Loucy (cell line): ENCODE measurements around the gene OSBPL8.

Experiments used
- H2AFZ ChIP-seq: fragments of 200-600 bp; sonication (generic); 2 replicates; pipeline ENCODE4 v1.6.0; 2016; ENCODE audit warnings: antibody characterized with exemption, mild to moderate bottlenecking, low read length, moderate library complexity
- H3F3A ChIP-seq: fragments of 200-600 bp; 2 replicates; pipeline ENCODE4 v1.6.0; 2016; ENCODE audit warnings: antibody characterized with exemption, low read depth, mild to moderate bottlenecking
- H3K27me3 ChIP-seq: fragments of 200-600 bp; sonication (generic); 2 replicates; pipeline ENCODE4 v1.6.1; 2014; ENCODE audit warnings: low read length, mild to moderate bottlenecking; ENCODE audit not compliant: insufficient read depth, poor library complexity, severe bottlenecking
- H3K36me3 ChIP-seq: fragments of 200-600 bp; sonication (generic); 2 replicates; pipeline ENCODE4 v1.6.1; 2016; ENCODE audit warnings: low read length; ENCODE audit not compliant: insufficient read depth
- H3K4me1 ChIP-seq: fragments of 200-600 bp; sonication (generic); 2 replicates; pipeline ENCODE4 v1.5.1; 2014; ENCODE audit warnings: low read length, mild to moderate bottlenecking; ENCODE audit not compliant: insufficient read depth, poor library complexity, severe bottlenecking
- H3K4me2 ChIP-seq: fragments of 200-600 bp; sonication (generic); 2 replicates; pipeline ENCODE4 v1.6.0; 2014; ENCODE audit warnings: antibody characterized with exemption, low read length, low read depth, mild to moderate bottlenecking; ENCODE audit not compliant: poor library complexity, severe bottlenecking
- H3K4me3 ChIP-seq: fragments of 200-600 bp; sonication (generic); 2 replicates; pipeline ENCODE4 v1.5.1; 2014; ENCODE audit warnings: low read length, mild to moderate bottlenecking, mixed read lengths; ENCODE audit not compliant: poor library complexity, severe bottlenecking
- H3K79me2 ChIP-seq: fragments of 200-600 bp; sonication (generic); 2 replicates; pipeline ENCODE4 v1.6.1; 2014; ENCODE audit warnings: low read length; ENCODE audit not compliant: insufficient read depth
- H3K9ac ChIP-seq: fragments of 200-600 bp; sonication (generic); 2 replicates; pipeline ENCODE4 v1.6.0; 2014; ENCODE audit warnings: mild to moderate bottlenecking, low read depth, low read length, moderate library complexity; ENCODE audit not compliant: poor library complexity, severe bottlenecking
- H3K9me2 ChIP-seq: fragments of 200-600 bp; sonication (generic); replicated peaks from 2 replicates; pipeline ENCODE4 v1.6.1; 2016; ENCODE audit warnings: low read depth, low read length, mixed read lengths
- H3K9me3 ChIP-seq: fragments of 200-600 bp; sonication (generic); 2 replicates; pipeline ENCODE4 v1.6.1; 2014; ENCODE audit warnings: mild to moderate bottlenecking, antibody characterized with exemption, low read length, low read depth; ENCODE audit not compliant: insufficient read depth
- H4K20me1 ChIP-seq: fragments of 200-600 bp; sonication (generic); 2 replicates; pipeline ENCODE4 v1.6.0; 2014; ENCODE audit warnings: antibody characterized with exemption, low read length, mild to moderate bottlenecking; ENCODE audit not compliant: insufficient read depth, poor library complexity, severe bottlenecking
- CTCF ChIP-seq: fragments of 200-600 bp; sonication (generic); conservative IDR thresholded peaks from 2 replicates; pipeline ENCODE4 v1.5.1; 2014; ENCODE audit warnings: mild to moderate bottlenecking, antibody characterized with exemption, low read length
- EZH2phosphoT487 ChIP-seq: fragments of 200-600 bp; IDR thresholded peaks from 2 replicates; pipeline ENCODE4 v1.6.1; 2018; ENCODE audit warnings: antibody characterized with exemption, mild to moderate bottlenecking, moderate library complexity, borderline replicate concordance

The OSBPL8 gene

GRCh38 chr12:76375939-76376338 is 183.6 kb downstream of the OSBPL8 start:
- Histone ChIP-seq H3F3A (no peaks in the 10 kb centered on the region), H3K9me3 (no peaks in the 10 kb centered on the region), H3K27me3 (no peaks in the 10 kb centered on the region), H3K9ac (no peak overlapping the region), H3K4me3 (no peak overlapping the region), H4K20me1 (no peaks in the 10 kb centered on the region), H2AFZ (no peak overlapping the region), H3K4me1 (peaks cover 2% of the 10 kb centered on the region), H3K36me3 (peaks cover 28% of the 10 kb centered on the region; the same call in 1 of the 2 replicates), H3K4me2 (no peak overlapping the region), H3K79me2 (no peaks in the 10 kb centered on the region), H3K9me2 (no peaks in the 10 kb centered on the region)
- TF ChIP-seq CTCF, result no peak
- TF ChIP-seq EZH2phosphoT487, result no peak

- Histone ChIP-seq H2AFZ (no peak overlapping the region), H3K9me3 (no peaks in the 10 kb centered on the region), H3K4me2 (no peak overlapping the region), H3K79me2 (no peaks in the 10 kb centered on the region), H3K36me3 (peaks cover 31% of the 10 kb centered on the region; the same call in 1 of the 2 replicates), H3K27me3 (no peaks in the 10 kb centered on the region), H3F3A (no peaks in the 10 kb centered on the region), H3K4me1 (peaks cover 2% of the 10 kb centered on the region), H3K4me3 (no peak overlapping the region), H3K9me2 (no peaks in the 10 kb centered on the region), H4K20me1 (no peaks in the 10 kb centered on the region), H3K9ac (no peak overlapping the region)
- TF ChIP-seq CTCF (no peak), EZH2phosphoT487 (no peak)
Observed at GRCh38 chr12:76375470-76375869, 184.1 kb downstream of the OSBPL8 start.

GRCh38 chr12:76374386-76375020 is 185.1 kb downstream of the OSBPL8 start:
- no peak overlapping the region for H2AFZ ChIP-seq
- H3K4me1 ChIP-seq, result peaks cover 2% of the 10 kb centered on the region
- no peak overlapping the region for H3K4me3 ChIP-seq
- H3K27me3 ChIP-seq, result no peaks in the 10 kb centered on the region
- no peaks in the 10 kb centered on the region for H3K9me3 ChIP-seq
- no peak for TF ChIP-seq EZH2phosphoT487
- no peak for TF ChIP-seq CTCF
- no peak overlapping the region for H3K4me2 ChIP-seq
- no peaks in the 10 kb centered on the region for H3F3A ChIP-seq
- no peak overlapping the region for H3K9ac ChIP-seq
- H4K20me1 ChIP-seq, result no peaks in the 10 kb centered on the region
- no peaks in the 10 kb centered on the region for H3K79me2 ChIP-seq
- peaks cover 41% of the 10 kb centered on the region; the same call in 1 of the 2 replicates for H3K36me3 ChIP-seq
- no peaks in the 10 kb centered on the region for H3K9me2 ChIP-seq
